Muscle layer of duodenum (tissue), 2 donors: ENCODE measurements around the gene TCF4.

ENCODE experiments used
- H3K27ac ChIP-seq: one replicate; pipeline ENCODE4 v1.7.0; 2013; ENCODE audit warnings: mild to moderate bottlenecking, low read length
- H3K27me3 ChIP-seq: one replicate; pipeline ENCODE4 v1.7.0; 2013; ENCODE audit warnings: low read depth, mild to moderate bottlenecking, control low read depth, low read length
- H3K36me3 ChIP-seq, 2 donors: one replicate each; pipeline ENCODE4 v1.7.0; 2013; ENCODE audit warnings: low read length in 2 of 2, control low read depth in 1 of 2, mild to moderate bottlenecking in 1 of 2; ENCODE audit not compliant: insufficient read depth in 2 of 2, control insufficient read depth in 1 of 2
- H3K4me1 ChIP-seq, 2 donors: one replicate each; pipeline ENCODE4 v1.7.0; 2013; ENCODE audit warnings: low read length in 2 of 2, mild to moderate bottlenecking in 2 of 2, control low read depth in 1 of 2, moderate library complexity in 1 of 2; ENCODE audit not compliant: insufficient read depth in 2 of 2, control insufficient read depth in 1 of 2
- H3K4me3 ChIP-seq, 2 donors: one replicate each; pipeline ENCODE4 v1.7.0; 2013; ENCODE audit warnings: low read length in 2 of 2, low read depth in 1 of 2, mild to moderate bottlenecking in 1 of 2
- H3K9me3 ChIP-seq, 2 donors: one replicate each; pipeline ENCODE4 v1.7.0; 2013; ENCODE audit warnings: low read length in 2 of 2, control low read depth in 1 of 2, mild to moderate bottlenecking in 1 of 2; ENCODE audit not compliant: control insufficient read depth in 1 of 2
- donor health status: healthy.

TCF4 gene

GRCh38 chr18:55214534-55214933 is 373.5 kb downstream of the TCF4 start:
- no peak overlapping the region for H3K27ac ChIP-seq
- no peaks in the 10 kb centered on the region for H3K9me3 ChIP-seq
- no peaks in the 10 kb centered on the region for H3K36me3 ChIP-seq
- H3K4me1 ChIP-seq, result no peaks in the 10 kb centered on the region
- no peaks in the 10 kb centered on the region for H3K27me3 ChIP-seq
- no peak overlapping the region for H3K4me3 ChIP-seq

GRCh38 chr18:55213586-55213985 is 374.4 kb downstream of the TCF4 start:
- Histone ChIP-seq H3K36me3 (no peaks in the 10 kb centered on the region), H3K4me3 (no peak overlapping the region), H3K9me3 (no peaks in the 10 kb centered on the region), H3K27me3 (no peaks in the 10 kb centered on the region), H3K27ac (no peak overlapping the region), H3K4me1 (no peaks in the 10 kb centered on the region)

- Histone ChIP-seq H3K4me1 (no peaks in the 10 kb centered on the region), H3K9me3 (peaks cover 0 to 6% of the 10 kb centered on the region in 2 donors), H3K4me3 (no peak overlapping the region), H3K27ac (no peak overlapping the region), H3K27me3 (no peaks in the 10 kb centered on the region), H3K36me3 (no peaks in the 10 kb centered on the region)
Measured at GRCh38 chr18:55206927-55207326, 381.1 kb downstream of the TCF4 start.

- Histone ChIP-seq H3K36me3 (no peaks in the 10 kb centered on the region), H3K4me3 (no peak overlapping the region), H3K9me3 (peaks cover 0 to 6% of the 10 kb centered on the region in 2 donors), H3K4me1 (no peaks in the 10 kb centered on the region), H3K27ac (no peak overlapping the region), H3K27me3 (no peaks in the 10 kb centered on the region)
Measured at GRCh38 chr18:55202232-55202917, 385.6 kb downstream of the TCF4 start.

GRCh38 chr18:55199291-55199963 is 388.6 kb downstream of the TCF4 start:
- no peak overlapping the region for H3K4me3 ChIP-seq
- no peak overlapping the region for H3K27ac ChIP-seq
- H3K27me3 ChIP-seq, result no peaks in the 10 kb centered on the region
- H3K4me1 ChIP-seq, result no peaks in the 10 kb centered on the region
- H3K9me3 ChIP-seq, result peaks cover 0 to 6% of the 10 kb centered on the region in 2 donors
- no peaks in the 10 kb centered on the region for H3K36me3 ChIP-seq

- Histone ChIP-seq H3K4me1 (no peaks in the 10 kb centered on the region), H3K27ac (no peak overlapping the region), H3K4me3 (no peak overlapping the region), H3K9me3 (no peaks in the 10 kb centered on the region), H3K27me3 (no peaks in the 10 kb centered on the region), H3K36me3 (no peaks in the 10 kb centered on the region)
Measured at GRCh38 chr18:55195863-55196262, 392.1 kb downstream of the TCF4 start.

- Histone ChIP-seq H3K27me3 (no peaks in the 10 kb centered on the region), H3K4me3 (no peak overlapping the region), H3K36me3 (no peaks in the 10 kb centered on the region)
Measured at GRCh38 chr18:55189972-55190371, 398.0 kb downstream of the TCF4 start.

GRCh38 chr18:55186588-55186987 is 401.4 kb downstream of the TCF4 start:
- Histone ChIP-seq H3K27me3 (no peaks in the 10 kb centered on the region), H3K27ac (no peak overlapping the region), H3K4me3 (no peak overlapping the region), H3K4me1 (no peaks in the 10 kb centered on the region), H3K9me3 (no peaks in the 10 kb centered on the region), H3K36me3 (no peaks in the 10 kb centered on the region)

More at GRCh38 chr18:55189972-55190371, 398.0 kb downstream of the TCF4 start:
- no peaks in the 10 kb centered on the region for H3K4me1 ChIP-seq
- H3K9me3 ChIP-seq, result no peaks in the 10 kb centered on the region
- no peak overlapping the region for H3K27ac ChIP-seq

GRCh38 chr18:55185391-55185790 is 402.6 kb downstream of the TCF4 start:
- H3K36me3 ChIP-seq, result no peaks in the 10 kb centered on the region
- H3K4me1 ChIP-seq, result no peaks in the 10 kb centered on the region
- H3K27me3 ChIP-seq, result no peaks in the 10 kb centered on the region
- H3K27ac ChIP-seq, result no peak overlapping the region
- no peaks in the 10 kb centered on the region for H3K9me3 ChIP-seq
- H3K4me3 ChIP-seq, result no peak overlapping the region

- no peaks in the 10 kb centered on the region for H3K36me3 ChIP-seq
- no peaks in the 10 kb centered on the region for H3K4me1 ChIP-seq
- peaks cover 0 to 2% of the 10 kb centered on the region in 2 donors for H3K9me3 ChIP-seq
- H3K27me3 ChIP-seq, result no peaks in the 10 kb centered on the region
- H3K27ac ChIP-seq, result no peak overlapping the region
- H3K4me3 ChIP-seq, result no peak overlapping the region
Measured at GRCh38 chr18:55179835-55180234, 408.2 kb downstream of the TCF4 start.

- Histone ChIP-seq H3K9me3 (peaks cover 0 to 2% of the 10 kb centered on the region in 2 donors), H3K27ac (no peak overlapping the region), H3K4me1 (no peaks in the 10 kb centered on the region), H3K36me3 (no peaks in the 10 kb centered on the region), H3K4me3 (no peak overlapping the region), H3K27me3 (no peaks in the 10 kb centered on the region)
Measured at GRCh38 chr18:55179425-55179824, 408.6 kb downstream of the TCF4 start.
